GM23248 (cell line): ENCODE results near the gene SEZ6L. TPM values are rescaled to one million over a fixed set of nuclear protein-coding genes. Genes with fewer than 3 reads are reported as not detected.

Experiments
- DNase-seq: peaks from one replicate; pipeline ENCODE4 v3.0.0-alpha.2; 2015
- H2AFZ ChIP-seq: fragments of 200-600 bp; sonication (generic); 2 replicates; pipeline ENCODE4 v1.6.1; 2016; ENCODE audit warnings: antibody characterized with exemption
- H3F3A ChIP-seq: fragments of 200-600 bp; sonication (generic); 2 replicates; pipeline ENCODE4 v1.6.1; 2016; ENCODE audit warnings: mild to moderate bottlenecking, antibody characterized with exemption, mixed run types; ENCODE audit not compliant: insufficient read depth
- H3K27ac ChIP-seq: fragments of 200-600 bp; sonication (generic); 2 replicates; pipeline ENCODE4 v1.5.1; 2016; ENCODE audit warnings: mild to moderate bottlenecking
- H3K27me3 ChIP-seq: fragments of 200-600 bp; sonication (generic); replicated peaks from 2 replicates; pipeline ENCODE4 v1.6.1; 2016; ENCODE audit warnings: mild to moderate bottlenecking; ENCODE audit not compliant: insufficient read depth
- H3K36me3 ChIP-seq: fragments of 200-600 bp; sonication (generic); 2 replicates; pipeline ENCODE4 v1.6.1; 2016; ENCODE audit warnings: low read depth, mild to moderate bottlenecking
- H3K4me1 ChIP-seq: fragments of 200-600 bp; sonication (generic); 2 replicates; pipeline ENCODE4 v1.6.1; 2016; ENCODE audit warnings: mild to moderate bottlenecking; ENCODE audit not compliant: insufficient read depth
- H3K4me2 ChIP-seq: fragments of 200-600 bp; sonication (generic); one replicate; pipeline ENCODE4 v1.6.1; 2016; ENCODE audit warnings: mild to moderate bottlenecking; ENCODE audit not compliant: unreplicated experiment
- H3K4me3 ChIP-seq: fragments of 200-600 bp; sonication (generic); 2 replicates; pipeline ENCODE4 v1.5.1; 2016; ENCODE audit warnings: mild to moderate bottlenecking
- H3K79me2 ChIP-seq: fragments of 200-600 bp; sonication (generic); 2 replicates; pipeline ENCODE4 v1.6.1; 2016; ENCODE audit warnings: mild to moderate bottlenecking; ENCODE audit not compliant: insufficient read depth
- H3K9ac ChIP-seq: fragments of 200-600 bp; sonication (generic); 2 replicates; pipeline ENCODE4 v1.6.1; 2016; ENCODE audit warnings: mild to moderate bottlenecking
- H3K9me2 ChIP-seq: fragments of 200-600 bp; sonication (generic); 2 replicates; pipeline ENCODE4 v1.6.1; 2016; ENCODE audit warnings: mixed run types, mild to moderate bottlenecking, moderate library complexity; ENCODE audit not compliant: insufficient read depth
- H3K9me3 ChIP-seq: fragments of 200-600 bp; sonication (generic); one replicate; pipeline ENCODE4 v1.6.1; 2017; ENCODE audit warnings: low read depth
- H4K20me1 ChIP-seq: fragments of 200-600 bp; sonication (generic); 2 replicates; pipeline ENCODE4 v1.6.0; 2016; ENCODE audit not compliant: insufficient read depth
- EZH2 ChIP-seq: fragments of 200-600 bp; sonication (generic); IDR thresholded peaks from 2 replicates; pipeline ENCODE4 v1.6.1; 2018; ENCODE audit warnings: antibody characterized with exemption, mild to moderate bottlenecking; ENCODE audit not compliant: insufficient read depth, poor library complexity, severe bottlenecking
- EZH2phosphoT487 ChIP-seq: fragments of 200-600 bp; sonication (generic); IDR thresholded peaks from 2 replicates; pipeline ENCODE4 v1.6.1; 2018; ENCODE audit warnings: antibody characterized with exemption, moderate library complexity, mild to moderate bottlenecking, low read depth; ENCODE audit not compliant: insufficient read depth
- WGBS, 2 experiments: methylation state at CpG; one replicate each; pipeline ENCODE4 v1.1.6; 2015 to 2017; ENCODE audit warnings: low lambda C conversion rate in 2 of 2, low coverage in 1 of 2; ENCODE audit errors: missing lambda C conversion rate in 2 of 2; 5-methylcytosine and 5-hydroxymethylcytosine counted together
- in situ Hi-C: fragments of 300-500 bp; cut with MboI; formaldehyde crosslinking; loops from 2 replicates; pipeline ENCODE4 v1.15.0; 2020
- polyA plus RNA-seq: library from polyadenylated mRNA; unstranded; fragments of >200 nt; fragmentation: Nextera tagmentation; extraction: Ambion mirVana; gene quantifications from 2 replicates; pipeline ENCODE4 v1.2.1, GENCODE V29; 2016
- total RNA-seq: library from RNA; depleted of rRNA; stranded (reverse); fragments of >200 nt; shearing (Covaris generic); gene quantifications from 2 replicates; pipeline ENCODE4 v1.2.3, GENCODE V29; 2014

Gene SEZ6L
- total and polyA plus RNA-seq, 2 experiments from 2014 or later: under 0.01 to 0.18 TPM

GRCh38 chr22:26354707-26355106 is 185.4 kb downstream of the SEZ6L start:
- H3K9me3 ChIP-seq: no peaks in the 10 kb centered on the region
- 57 to 62% methylated on average over 20 of the region's 20 CpGs for WGBS, 2 experiments
- no peak overlapping the region for H3K9ac ChIP-seq
- H3F3A ChIP-seq: no peaks in the 10 kb centered on the region
- no peak for TF ChIP-seq EZH2
- no peak for TF ChIP-seq EZH2phosphoT487
- no peak overlapping the region for H3K27ac ChIP-seq
- no peak for DNase-seq
- in situ Hi-C loops: loop anchor here (10.0 kb wide), 1 partner anchor 890 kb away; no protein-coding TSS in a partner anchor
- H3K4me1 ChIP-seq: 0 out of 2 replicates have a peak, but pooled peaks cover under 1% of the 10 kb centered on the region
- no peak overlapping the region for H3K4me3 ChIP-seq
- H3K27me3 ChIP-seq: 0 out of 2 replicates have a peak, but pooled peaks cover 16% of the 10 kb centered on the region
- H3K79me2 ChIP-seq: no peaks in the 10 kb centered on the region
- no peaks in the 10 kb centered on the region for H3K9me2 ChIP-seq
- H2AFZ ChIP-seq: no peak overlapping the region
- no peaks in the 10 kb centered on the region for H4K20me1 ChIP-seq
- H3K4me2 ChIP-seq: no peak overlapping the region
- H3K36me3 ChIP-seq: no peaks in the 10 kb centered on the region

GRCh38 chr22:26357281-26357680 is 188.0 kb downstream of the SEZ6L start:
- H3K36me3 ChIP-seq: no peaks in the 10 kb centered on the region
- no peak for DNase-seq
- H3K9me3 ChIP-seq: no peaks in the 10 kb centered on the region
- no peak overlapping the region for H3K4me2 ChIP-seq
- no peak overlapping the region for H2AFZ ChIP-seq
- H3K9ac ChIP-seq: no peak overlapping the region
- no peaks in the 10 kb centered on the region for H3K9me2 ChIP-seq
- H3F3A ChIP-seq: peaks cover 6% of the 10 kb centered on the region
- H4K20me1 ChIP-seq: no peaks in the 10 kb centered on the region
- TF ChIP-seq EZH2phosphoT487: no peak
- no peak for TF ChIP-seq EZH2
- H3K4me3 ChIP-seq: no peak overlapping the region
- 34 to 54% methylated on average over 2 of the region's 2 CpGs for WGBS, 2 experiments
- 0 out of 2 replicates have a peak, but pooled peaks cover 16% of the 10 kb centered on the region for H3K27me3 ChIP-seq
- no peak overlapping the region for H3K27ac ChIP-seq
- H3K79me2 ChIP-seq: no peaks in the 10 kb centered on the region
- peaks cover 11% of the 10 kb centered on the region for H3K4me1 ChIP-seq
- in situ Hi-C loops: loop anchor here (10.0 kb wide), 1 partner anchor 892 kb away; no protein-coding TSS in a partner anchor

GRCh38 chr22:26357813-26358212 is 188.6 kb downstream of the SEZ6L start:
- H3K4me1 ChIP-seq: peaks cover 15% of the 10 kb centered on the region
- H3K4me2 ChIP-seq: no peak overlapping the region
- no peaks in the 10 kb centered on the region for H3K36me3 ChIP-seq
- no peak overlapping the region for H3K9ac ChIP-seq
- no peak overlapping the region for H3K4me3 ChIP-seq
- H3K27me3 ChIP-seq: 0 out of 2 replicates have a peak, but pooled peaks cover 14% of the 10 kb centered on the region
- no peaks in the 10 kb centered on the region for H3K79me2 ChIP-seq
- H2AFZ ChIP-seq: no peak overlapping the region
- H4K20me1 ChIP-seq: no peaks in the 10 kb centered on the region
- in situ Hi-C loops: loop anchor here (10.0 kb wide), 1 partner anchor 893 kb away; no protein-coding TSS in a partner anchor
- WGBS, 2 experiments: 58 to 62% methylated on average over 9 of the region's 9 CpGs
- TF ChIP-seq EZH2phosphoT487 (no peak), EZH2 (no peak)
- no peaks in the 10 kb centered on the region for H3K9me2 ChIP-seq
- H3K9me3 ChIP-seq: no peaks in the 10 kb centered on the region
- H3F3A ChIP-seq: peaks cover 7% of the 10 kb centered on the region
- H3K27ac ChIP-seq: no peak overlapping the region
- no peak for DNase-seq

GRCh38 chr22:26359156-26359555 is 189.9 kb downstream of the SEZ6L start:
- Histone ChIP-seq H2AFZ (no peak overlapping the region), H3K4me2 (no peak overlapping the region), H3K27ac (no peak overlapping the region), H3K4me1 (peaks cover 19% of the 10 kb centered on the region), H3K27me3 (0 out of 2 replicates have a peak, but pooled peaks cover 6% of the 10 kb centered on the region), H3K9me3 (no peaks in the 10 kb centered on the region), H3K9ac (no peak overlapping the region), H3K9me2 (no peaks in the 10 kb centered on the region), H3K79me2 (no peaks in the 10 kb centered on the region), H3K4me3 (no peak overlapping the region), H3F3A (peaks cover 10% of the 10 kb centered on the region), H3K36me3 (no peaks in the 10 kb centered on the region), H4K20me1 (no peaks in the 10 kb centered on the region)
- WGBS, 2 experiments: 73 to 82% methylated on average over 4 of the region's 4 CpGs
- DNase-seq: no peak
- in situ Hi-C loops: loop anchor here (10.0 kb wide), 1 partner anchor 894 kb away; no protein-coding TSS in a partner anchor
- TF ChIP-seq EZH2phosphoT487 (no peak), EZH2 (no peak)
